Erythroblast (primary cell): ENCODE results near the gene DENND6B.

Experiments used
- GATA1 ChIP-seq: IDR thresholded peaks from 2 replicates; pipeline ENCODE4 v1.6.1; 2011; ENCODE audit warnings: low read depth, mild to moderate bottlenecking, control low read depth, low read length, moderate library complexity
- POLR2A ChIP-seq: IDR thresholded peaks from 2 replicates; pipeline ENCODE4 v1.6.1; 2011; ENCODE audit warnings: mild to moderate bottlenecking, low read length

GRCh38 chr22:50367778-50368500 is 41.1 kb upstream of the DENND6B start:
- TF ChIP-seq POLR2A (no peak), GATA1 (no peak)
